COLO668 (cell line): Measurements from ENCODE around the gene KRTDAP.

Source experiments
- DNase-seq: peaks from one replicate; lab custom pipeline; 2025; ENCODE audit not compliant: unreplicated experiment; lab: John Stamatoyannopoulos, UW

Gene KRTDAP

GRCh38 chr19:35490364-35490763 lies at the start of gene KRTDAP:
Gene KRTDAP (minus strand): TSS chr19:35490464. CDS start chr19:35490442, 22 bp downstream.
- no peak for DNase-seq

GRCh38 chr19:35539850-35540249 lies 49.6 kb upstream of the KRTDAP start:
- no peak for DNase-seq

- no peak for DNase-seq
Measured at GRCh38 chr19:35539314-35539713, 49.0 kb upstream of the KRTDAP start.

GRCh38 chr19:35534803-35535480 lies 44.7 kb upstream of the KRTDAP start:
- DNase-seq: no peak

GRCh38 chr19:35533822-35534392 lies 43.6 kb upstream of the KRTDAP start:
- DNase-seq: peak; percentile 25

GRCh38 chr19:35533201-35533821 lies 43.0 kb upstream of the KRTDAP start, which contains the start of gene GAPDHS:
Gene GAPDHS (plus strand): TSS chr19:35533456. CDS start chr19:35533528, 72 bp downstream.
- DNase-seq: no peak

- peak; percentile 83 for DNase-seq
Measured at GRCh38 chr19:35531291-35531690, 41.0 kb upstream of the KRTDAP start.

GRCh38 chr19:35529241-35530218 lies 39.3 kb upstream of the KRTDAP start:
- peak; percentile 41 for DNase-seq

- DNase-seq: no peak
Measured at GRCh38 chr19:35528218-35529038, 38.2 kb upstream of the KRTDAP start, which contains the start of gene SBSN. Gene SBSN (minus strand): TSS chr19:35528311. CDS start chr19:35528281, 30 bp downstream.

- DNase-seq: no peak
Measured at GRCh38 chr19:35525873-35526272, 35.6 kb upstream of the KRTDAP start.

GRCh38 chr19:35524181-35524837 lies 34.0 kb upstream of the KRTDAP start:
- no peak for DNase-seq

- no peak for DNase-seq
Measured at GRCh38 chr19:35522745-35523327, 32.6 kb upstream of the KRTDAP start.

GRCh38 chr19:35521124-35521743 lies 31.0 kb upstream of the KRTDAP start:
- DNase-seq: peak; percentile 10

GRCh38 chr19:35519291-35519690 lies 29.0 kb upstream of the KRTDAP start:
- no peak for DNase-seq

GRCh38 chr19:35518313-35518712 lies 28.0 kb upstream of the KRTDAP start:
- no peak for DNase-seq

- no peak for DNase-seq
Measured at GRCh38 chr19:35517342-35517741, 27.1 kb upstream of the KRTDAP start.

GRCh38 chr19:35516310-35516709 lies 26.0 kb upstream of the KRTDAP start:
- no peak for DNase-seq

GRCh38 chr19:35514282-35514809 lies 24.1 kb upstream of the KRTDAP start:
- peak; percentile 23 for DNase-seq
